Activated CD8-positive, alpha-beta memory T cell treated with anti-CD3 and anti-CD28 coated beads for 36 hours (primary cell): ENCODE measurements around the gene RNF187. TPM values are rescaled to one million over a fixed set of nuclear protein-coding genes. Genes with fewer than 3 reads are reported as not detected.

ENCODE experiments used
- CTCF ChIA-PET: fragments of 350-600 bp; sonication (Branson Sonifier 250); formaldehyde crosslinking; loops from one replicate; lab custom pipeline; 2021; ENCODE audit warnings: antibody characterized with exemption; lab: Charles Lee
- POLR2A ChIA-PET: fragments of 350-600 bp; sonication (Branson Sonifier 250); formaldehyde crosslinking; loops from one replicate; lab custom pipeline; 2021; ENCODE audit warnings: antibody characterized with exemption; lab: Charles Lee
- total RNA-seq, 2 experiments: library from RNA; stranded (reverse); gene quantifications; one replicate each; pipeline ENCODE4 v1.2.3, GENCODE V29; 2021

The RNF187 gene
- total RNA-seq, 2 experiments from 2014 or later, result 135 to 143 TPM

DNA sequence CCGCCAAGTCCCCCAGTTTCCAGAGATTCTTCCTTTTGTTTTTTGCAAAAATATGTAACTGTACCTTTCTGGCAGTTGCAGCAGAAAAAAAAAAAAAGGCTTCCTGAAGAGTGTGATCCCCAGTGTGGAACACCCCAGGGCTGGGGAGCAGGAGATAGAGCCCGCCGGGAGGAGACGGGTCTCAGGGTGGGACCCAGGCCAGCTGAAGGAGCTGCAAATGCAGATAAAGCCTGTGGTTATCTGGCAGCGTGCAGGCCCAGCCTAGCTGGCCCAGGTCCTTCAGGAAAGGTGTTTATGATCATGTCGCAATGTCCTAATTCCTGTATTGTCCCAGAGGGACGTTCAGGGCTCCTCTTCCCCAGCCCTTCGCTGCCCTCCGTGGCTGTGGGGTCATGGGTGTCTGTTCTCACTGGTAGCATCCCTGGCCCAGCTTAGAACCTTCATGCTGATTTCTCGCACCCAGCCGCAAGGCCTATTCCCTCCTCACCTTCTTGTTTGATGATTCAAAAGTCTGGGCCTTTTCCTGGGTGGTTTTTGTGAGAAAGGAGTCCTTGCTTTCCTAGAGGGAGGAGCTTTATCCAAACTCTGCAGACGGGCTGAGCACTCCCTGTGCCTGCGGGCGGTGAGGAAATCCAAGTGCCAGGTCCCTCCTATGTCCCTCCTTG, 26.2 kb downstream of the RNF187 start:
- ChIA-PET POLR2A (no interaction called here), CTCF (interaction anchor here (1.5 kb wide), 1 partner anchor 13 kb away, joined by 5 read pairs; no protein-coding TSS in a partner anchor)

DNA sequence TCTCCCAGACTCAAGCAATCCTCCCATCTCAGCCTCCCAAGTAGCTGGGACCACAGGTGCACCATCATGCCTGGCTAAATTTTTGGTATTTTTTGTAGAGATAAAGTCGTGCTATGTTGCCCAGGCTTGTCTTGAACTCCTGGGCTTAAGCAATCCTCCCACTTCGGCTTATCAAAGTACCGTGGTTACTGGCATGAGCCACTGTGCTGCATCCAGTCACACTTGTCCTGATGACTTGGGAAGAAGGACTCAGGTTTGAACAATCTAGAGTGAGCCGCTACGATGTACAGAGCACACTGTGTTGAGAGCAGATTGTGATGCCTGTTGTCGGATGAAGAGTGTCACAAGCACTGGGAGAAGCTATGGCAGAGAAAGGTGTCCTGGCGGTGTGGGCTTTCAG, 27.2 kb downstream of the RNF187 start:
- POLR2A ChIA-PET, result no interaction called here
- CTCF ChIA-PET, result interaction anchor here (0.6 to 1.5 kb wide), 4 partner anchors 13 to 614 kb away, joined by 3 to 4 read pairs (median 4); no protein-coding TSS in a partner anchor

GRCh38 chr1:228515200-228515834, 28.1 kb downstream of the RNF187 start:
- ChIA-PET CTCF (interaction anchor here (1.0 to 1.5 kb wide), 3 partner anchors 14 to 15 kb away, joined by 3 to 4 read pairs (median 3); no protein-coding TSS in a partner anchor), POLR2A (interaction anchor here (0.5 kb wide), 1 partner anchor 27 kb away, joined by 3 read pairs; no protein-coding TSS in a partner anchor)

DNA sequence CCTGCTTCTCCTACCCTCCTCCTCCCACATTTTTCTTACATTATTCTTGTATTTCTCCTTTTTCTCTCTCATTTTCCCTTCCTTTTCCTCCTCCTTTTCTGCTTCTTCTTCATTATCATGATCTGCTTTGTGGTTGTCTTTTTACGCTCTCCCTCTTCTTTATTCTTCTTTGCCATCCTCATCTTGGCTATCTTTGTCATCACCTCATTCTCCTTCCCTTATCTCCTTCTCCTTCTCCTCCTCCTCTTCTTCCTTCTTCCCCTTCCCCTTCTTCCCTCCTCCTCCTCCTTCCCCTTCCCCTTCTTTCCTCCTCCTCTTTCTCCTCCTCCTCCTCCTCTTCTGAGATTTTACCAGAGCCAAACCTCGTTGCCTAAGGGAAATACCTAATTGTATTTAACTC, 30.5 kb downstream of the RNF187 start:
- POLR2A ChIA-PET, result no interaction called here
- CTCF ChIA-PET, result interaction anchor here (0.6 kb wide), 1 partner anchor 1984 kb away, joined by 4 read pairs; no protein-coding TSS in a partner anchor

- ChIA-PET CTCF (no interaction called here), POLR2A (no interaction called here)
These were observed 40.4 kb downstream of the RNF187 start for GRCh38 chr1:228527596-228527995.

- CTCF ChIA-PET, result no interaction called here
- POLR2A ChIA-PET, result no interaction called here
These were observed 41.4 kb downstream of the RNF187 start for GRCh38 chr1:228528612-228529011.

- ChIA-PET POLR2A (no interaction called here), CTCF (no interaction called here)
These were observed 43.0 kb downstream of the RNF187 start for GRCh38 chr1:228530086-228530758.

DNA sequence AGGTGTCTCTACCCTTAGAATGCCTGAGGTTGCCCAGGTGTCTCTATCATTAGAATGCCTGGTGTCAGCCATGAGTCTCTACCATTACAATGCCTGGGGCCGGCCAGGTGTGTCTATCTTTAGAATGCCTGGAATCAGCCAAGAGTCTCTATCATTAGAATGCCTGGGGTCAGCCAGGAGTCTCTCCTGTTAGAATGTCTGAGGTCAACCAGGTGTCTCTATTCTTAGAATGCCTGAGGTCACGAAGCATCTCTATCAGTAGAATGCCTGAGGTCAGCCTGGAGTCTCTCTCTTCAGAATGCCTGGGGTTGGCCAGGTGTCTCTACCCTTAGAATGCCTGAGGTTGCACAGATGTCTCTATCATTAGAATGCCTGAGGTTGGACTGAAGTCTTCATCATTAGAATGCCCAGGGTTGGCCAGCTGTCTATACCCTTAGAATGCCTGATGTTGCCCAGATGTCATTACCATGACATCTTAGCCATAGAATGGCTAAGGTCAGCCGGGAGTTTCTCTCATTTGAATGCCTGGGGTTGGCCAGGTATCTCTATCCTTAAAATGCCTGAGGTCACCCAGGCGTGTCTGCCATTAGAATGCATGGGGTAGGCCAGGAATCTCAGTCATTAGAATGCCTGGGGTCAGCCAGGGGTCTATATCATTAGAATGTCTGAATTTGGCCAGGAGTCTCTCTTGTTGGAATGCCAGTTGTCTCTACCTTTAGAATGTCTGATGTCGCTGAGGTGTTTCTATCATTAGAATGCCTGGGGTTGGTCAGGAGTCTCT, 44.0 kb downstream of the RNF187 start:
- ChIA-PET CTCF (no interaction called here), POLR2A (no interaction called here)

- ChIA-PET POLR2A (no interaction called here), CTCF (no interaction called here)
These were observed 51.6 kb downstream of the RNF187 start for GRCh38 chr1:228538831-228539230.

- ChIA-PET POLR2A (no interaction called here), CTCF (no interaction called here)
These were observed 53.2 kb downstream of the RNF187 start for GRCh38 chr1:228540161-228540917.

- POLR2A ChIA-PET, result no interaction called here
- CTCF ChIA-PET, result no interaction called here
These were observed 54.5 kb downstream of the RNF187 start for GRCh38 chr1:228541725-228542124.

DNA sequence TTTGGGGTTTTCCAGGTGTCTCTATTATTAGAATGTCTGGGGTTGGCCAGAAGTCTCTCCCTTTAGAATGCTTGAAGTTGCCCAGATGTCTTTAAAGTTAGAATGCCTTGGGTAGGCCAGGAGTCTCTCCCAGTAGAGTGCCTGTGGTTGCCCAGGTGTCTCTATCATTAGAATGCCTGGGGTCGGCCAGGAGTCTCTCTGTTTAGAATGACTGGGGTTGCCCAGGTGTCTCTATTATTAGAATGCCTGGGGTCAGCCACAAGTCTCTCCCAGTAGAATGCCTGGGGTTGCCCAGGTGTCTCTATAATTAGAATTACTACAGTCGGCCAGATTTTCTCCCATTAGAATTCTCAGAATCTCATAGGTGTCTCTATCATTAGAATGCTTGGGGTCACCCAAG, 55.2 kb downstream of the RNF187 start:
- POLR2A ChIA-PET, result no interaction called here
- CTCF ChIA-PET, result no interaction called here

GRCh38 chr1:228542981-228543380, 55.8 kb downstream of the RNF187 start:
- ChIA-PET POLR2A (no interaction called here), CTCF (no interaction called here)

- CTCF ChIA-PET, result no interaction called here
These were observed 56.2 kb downstream of the RNF187 start for GRCh38 chr1:228543396-228543795.

GRCh38 chr1:228544021-228544850, 57.1 kb downstream of the RNF187 start:
- POLR2A ChIA-PET, result no interaction called here
- CTCF ChIA-PET, result no interaction called here

More at GRCh38 chr1:228543396-228543795, 56.2 kb downstream of the RNF187 start:
- POLR2A ChIA-PET, result no interaction called here

GRCh38 chr1:228544921-228545591, 57.9 kb downstream of the RNF187 start:
- ChIA-PET CTCF (no interaction called here), POLR2A (no interaction called here)
